NOMO-1 treated with dmso at 0.1 percent for 144 hours (cell line): ENCODE data around the gene SLC2A3.
"Not testable (repeated sequence)": the region's sequence is repeated elsewhere in the genome, so short reads cannot be mapped to it uniquely, and the experiment has no call there.

Experiments used
- DNase-seq: peaks from one replicate; lab custom pipeline; 2025; ENCODE audit not compliant: unreplicated experiment; lab: John Stamatoyannopoulos, UW

The SLC2A3 gene

DNA sequence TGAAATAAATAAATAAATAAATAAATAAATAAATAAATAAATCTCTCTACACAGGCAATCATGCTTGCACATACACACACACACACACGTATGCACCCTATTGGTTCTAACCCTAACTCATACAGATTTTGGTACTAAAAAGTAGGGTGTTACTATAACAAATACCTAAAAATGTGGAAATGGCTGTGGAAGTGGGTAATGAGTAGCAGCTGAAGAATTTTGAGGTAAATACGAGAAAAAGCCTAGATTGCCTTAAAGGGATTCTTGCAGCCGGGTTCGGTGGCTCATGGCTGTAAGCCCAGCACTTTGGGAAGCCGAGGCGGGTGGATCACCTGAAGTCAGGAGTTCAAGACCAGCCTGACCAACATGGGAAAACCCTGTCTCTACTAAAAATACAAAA lies 15.7 kb upstream of the SLC2A3 start:
- DNase-seq = no peak

DNA sequence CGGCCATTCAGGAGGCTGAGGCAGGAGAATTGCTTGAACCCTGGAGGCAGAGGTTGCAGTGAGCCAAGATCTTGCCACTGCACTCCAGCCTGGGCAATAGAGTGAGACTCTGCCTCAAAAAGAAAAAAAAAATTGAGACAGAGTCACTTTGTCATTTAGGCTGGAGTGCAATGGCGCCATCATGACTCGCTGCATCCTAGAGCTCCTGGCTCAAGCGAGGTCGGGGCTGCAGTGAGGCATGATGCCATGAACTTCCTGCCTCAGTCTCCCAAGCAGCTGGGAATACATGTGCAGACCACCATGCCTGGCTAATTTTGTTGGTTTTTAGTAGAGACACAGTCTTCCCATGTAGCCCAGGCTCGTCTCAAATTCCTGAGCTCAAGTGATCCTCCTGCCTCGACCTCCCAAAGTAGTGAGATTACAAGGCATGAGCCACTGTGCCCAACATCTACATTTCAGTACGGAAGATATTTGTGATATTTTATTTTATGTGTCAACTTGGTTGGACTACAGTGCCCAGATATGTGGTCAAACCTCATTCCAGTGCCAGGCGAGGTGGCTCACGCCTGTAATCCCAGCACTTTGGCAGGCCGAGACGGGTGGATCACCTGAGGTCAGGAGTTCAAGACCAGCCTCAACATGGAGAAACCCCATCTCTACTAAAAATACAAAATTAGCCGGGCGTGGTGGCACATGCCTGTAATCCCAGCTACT lies 14.4 kb upstream of the SLC2A3 start:
- not testable (repeated sequence) for DNase-seq

DNA sequence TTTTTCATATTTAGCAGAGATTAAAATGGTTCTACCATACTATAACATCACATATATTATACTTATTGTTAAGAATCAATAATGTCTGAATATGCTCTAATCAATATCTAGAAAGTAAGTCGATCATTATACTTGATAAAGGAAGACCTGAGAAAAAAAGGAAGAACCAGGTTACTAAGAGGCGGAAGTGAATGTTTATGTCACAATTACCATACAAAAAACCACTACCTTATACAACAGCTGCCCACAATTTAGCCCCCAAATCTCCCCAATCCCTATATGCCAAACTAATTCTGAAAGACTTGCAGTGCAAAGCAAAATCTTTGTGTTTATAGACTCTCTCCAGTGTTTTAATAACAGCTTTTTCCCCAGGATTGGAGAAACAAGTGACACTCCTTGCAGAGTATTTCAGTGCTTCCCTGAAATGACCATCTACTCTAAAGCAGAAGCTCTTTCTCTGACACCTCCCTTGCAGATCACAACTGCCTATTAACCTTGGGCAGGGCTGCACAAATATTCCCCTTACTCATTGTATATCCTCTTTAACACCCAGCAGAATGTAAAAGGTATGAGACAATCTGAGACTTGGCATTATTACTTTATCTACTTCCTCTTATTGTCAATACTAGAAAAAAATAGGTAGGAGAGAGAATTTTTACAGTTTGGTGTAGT lies 12.7 kb upstream of the SLC2A3 start:
- peak; percentile 47 for DNase-seq

GRCh38 chr12:7947011-7947410 lies 11.0 kb upstream of the SLC2A3 start:
- DNase-seq = no peak

DNA sequence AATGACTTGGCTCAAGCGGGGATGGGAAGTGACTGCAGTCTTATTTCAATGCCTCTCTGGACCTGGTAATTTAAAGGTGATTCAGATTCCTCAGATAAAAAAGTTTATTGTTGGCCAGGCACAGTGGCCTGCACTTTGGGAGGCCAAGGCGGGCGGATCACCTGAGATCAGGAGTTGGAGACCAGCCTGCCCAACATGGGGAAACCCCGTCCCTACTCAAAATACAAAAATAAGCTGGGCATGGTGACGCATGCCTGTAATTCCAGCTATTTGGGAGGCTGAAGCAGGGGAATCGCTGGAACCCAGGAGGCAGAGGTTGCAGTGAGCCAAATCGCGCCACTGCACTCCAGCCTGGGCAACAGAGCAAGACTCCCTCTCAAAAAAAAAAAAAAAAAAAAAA lies 8.8 kb upstream of the SLC2A3 start:
- DNase-seq = not testable (repeated sequence)

- no peak for DNase-seq
Measured at GRCh38 chr12:7940906-7941305, 4.9 kb upstream of the SLC2A3 start.

DNA sequence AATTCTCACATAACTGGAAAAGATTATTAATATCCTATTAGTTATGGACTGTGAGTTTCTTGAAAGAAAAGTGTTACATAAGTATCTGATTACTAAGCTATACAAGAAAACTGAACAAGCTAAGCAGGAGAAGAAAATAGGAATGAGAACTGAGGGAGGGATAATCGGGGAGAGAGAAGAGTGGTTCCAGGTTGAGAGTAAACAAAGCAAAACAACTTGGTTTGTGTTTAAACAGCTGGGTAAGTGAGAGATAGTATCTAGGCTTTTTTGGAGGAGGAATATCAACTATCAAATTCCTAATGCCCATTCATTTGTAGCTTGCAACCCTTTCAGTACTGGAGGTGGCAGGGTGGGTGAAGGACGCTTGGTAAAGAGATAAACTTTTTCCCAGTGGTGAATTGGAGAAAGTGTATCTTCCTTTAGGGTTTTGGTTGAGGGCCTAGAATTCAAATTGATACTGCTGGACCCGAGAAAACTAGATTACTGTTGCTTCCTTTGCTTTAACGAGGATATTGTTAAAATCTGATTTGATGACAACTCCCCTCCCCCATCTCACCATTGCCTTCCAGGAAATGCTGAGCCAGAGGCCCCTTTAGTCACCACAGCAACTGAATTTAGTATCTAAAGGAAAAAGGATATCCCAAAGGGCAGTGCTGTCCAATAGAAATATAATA lies 2.0 kb upstream of the SLC2A3 start:
- DNase-seq = no peak

GRCh38 chr12:7934889-7935492 lies 996 bp downstream of the SLC2A3 start:
- no peak for DNase-seq

DNA sequence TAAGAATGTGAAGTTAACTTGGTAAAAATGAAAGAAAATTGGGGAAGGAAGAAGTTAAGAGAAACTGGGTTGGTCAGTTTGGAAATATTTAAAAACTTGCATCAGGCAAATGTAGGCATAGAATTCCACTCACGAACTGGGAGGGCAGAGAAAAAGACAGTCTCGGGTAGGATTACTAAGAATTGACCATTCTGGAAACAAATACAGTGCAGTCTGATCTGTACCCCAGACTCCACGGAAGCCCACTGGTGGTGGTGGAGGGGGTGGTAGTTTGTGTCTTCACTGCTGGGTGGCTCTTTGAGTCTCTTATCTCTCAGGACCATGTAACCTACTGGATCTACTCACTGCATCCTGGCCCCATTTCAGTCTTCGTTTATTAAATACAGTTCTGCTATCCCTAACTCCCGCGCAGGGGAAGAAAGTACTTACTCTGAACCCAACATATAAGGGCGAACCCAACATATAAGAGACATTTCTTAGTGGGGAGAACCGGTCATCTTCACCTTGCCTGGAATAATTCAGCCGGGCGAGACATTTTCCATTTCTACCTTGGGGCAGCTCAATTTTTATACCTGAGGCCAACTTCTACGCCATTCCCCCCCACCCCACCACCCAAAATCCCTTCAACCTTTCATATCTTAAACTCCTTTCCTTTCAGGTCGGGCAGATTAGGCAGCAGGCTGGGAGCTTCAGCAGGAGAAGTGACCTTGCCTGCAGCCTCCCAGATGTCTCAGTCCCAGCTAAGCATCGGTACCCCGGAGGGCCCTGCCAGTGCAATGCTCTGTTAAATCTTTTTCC lies 1.7 kb downstream of the SLC2A3 start:
- no peak for DNase-seq

DNA sequence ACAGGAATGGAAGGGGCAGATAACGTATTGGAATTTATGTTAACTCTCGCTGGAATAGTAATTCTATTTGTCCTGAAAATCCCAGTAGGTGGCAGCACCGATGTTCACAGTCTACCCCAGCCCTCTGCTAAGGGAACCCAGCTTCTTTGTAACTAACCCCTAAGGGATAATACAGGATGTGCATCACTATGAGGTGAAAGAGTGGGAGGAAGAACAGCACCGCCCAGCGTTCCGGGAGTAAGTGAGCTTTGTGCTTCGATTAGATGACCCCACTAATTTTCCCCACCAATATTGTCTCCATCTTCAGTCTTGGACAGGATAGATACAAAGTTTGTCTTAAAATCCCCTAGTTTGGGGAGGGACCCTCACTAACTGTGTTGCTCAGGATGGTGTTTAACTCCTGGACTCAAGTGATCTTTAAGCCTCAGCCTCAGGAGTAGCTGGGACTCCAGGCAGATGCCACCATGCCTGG lies 2.7 kb downstream of the SLC2A3 start:
- DNase-seq = peak; percentile 85

- DNase-seq = not testable (repeated sequence)
Measured at GRCh38 chr12:7932599-7933240, 3.3 kb downstream of the SLC2A3 start.

GRCh38 chr12:7929083-7929792 lies 6.7 kb downstream of the SLC2A3 start:
- no peak for DNase-seq

GRCh38 chr12:7927470-7927869 lies 8.5 kb downstream of the SLC2A3 start:
- no peak for DNase-seq

DNA sequence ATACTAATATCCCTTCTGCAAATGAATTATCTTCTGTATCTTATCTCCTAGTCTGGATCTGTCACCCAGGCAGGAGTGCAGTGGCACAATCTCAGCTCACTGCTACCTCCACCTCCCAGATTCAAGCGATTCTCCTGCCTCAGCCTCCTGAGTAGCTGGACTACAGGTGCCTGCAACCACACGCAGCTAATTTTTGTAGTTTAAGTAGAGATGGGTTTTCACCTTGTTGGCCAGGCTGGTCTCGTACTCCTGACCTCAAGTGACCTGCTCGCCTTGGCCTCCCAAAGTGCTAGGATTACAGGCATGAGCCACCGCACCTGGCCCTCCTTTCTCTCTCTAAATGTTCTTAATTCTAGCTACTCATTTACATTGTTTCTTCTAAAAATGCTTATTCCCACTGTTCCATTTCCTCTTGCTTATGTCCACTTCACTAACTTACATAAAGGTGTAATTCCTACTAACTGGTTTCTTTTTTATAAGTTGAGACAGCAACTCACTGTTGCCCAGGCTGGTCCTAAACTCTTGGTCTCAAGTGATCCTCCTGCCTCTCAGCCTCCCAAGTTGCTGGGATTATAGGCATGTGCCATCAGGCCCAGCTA lies 9.8 kb downstream of the SLC2A3 start:
- DNase-seq = not testable (repeated sequence)

DNA sequence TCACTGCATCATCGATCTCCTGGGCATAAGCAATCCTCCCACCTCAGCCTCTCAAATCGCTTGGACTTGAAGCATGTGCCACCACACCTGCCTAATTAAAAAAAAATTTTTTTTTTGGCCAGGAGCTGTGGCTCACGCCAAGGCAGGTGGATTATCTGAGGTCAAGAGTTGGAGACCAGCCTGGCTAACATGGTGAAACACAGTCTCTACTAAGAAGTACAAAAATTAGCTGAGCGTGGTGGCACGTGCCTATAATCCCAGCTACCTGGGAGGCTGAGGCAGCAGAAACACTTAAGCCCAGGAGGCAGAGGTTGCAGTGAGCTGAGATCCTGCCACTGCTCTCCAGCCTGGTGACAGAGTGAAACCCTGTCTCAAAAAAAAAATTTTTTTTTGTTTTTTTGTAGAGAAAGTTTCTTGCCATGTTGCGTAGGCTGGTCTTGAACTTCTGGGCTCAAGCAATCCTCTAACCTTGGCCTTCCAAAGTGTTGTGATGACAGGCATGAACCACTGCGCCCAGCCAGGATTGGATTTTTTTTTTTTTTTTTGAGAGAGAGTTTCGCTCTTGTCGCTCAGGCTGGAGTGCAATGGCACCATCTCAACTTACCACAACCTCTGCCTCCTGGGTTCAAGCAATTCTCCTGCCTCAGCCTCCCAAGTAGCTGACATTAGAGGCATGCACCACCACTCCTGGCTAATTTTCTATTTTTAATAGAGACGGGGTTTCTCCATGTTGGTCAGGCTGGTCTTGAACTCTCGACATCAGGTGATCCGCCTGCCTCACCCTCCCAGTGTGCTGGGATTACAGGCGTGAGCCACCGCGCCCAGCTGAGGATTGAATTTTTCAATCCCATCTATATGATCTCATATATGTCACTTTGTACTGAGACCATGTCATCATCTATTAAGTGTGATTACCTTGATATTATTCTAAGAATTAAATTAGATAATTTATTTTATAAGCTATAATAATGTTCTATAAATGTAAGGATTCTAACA lies 12.4 kb downstream of the SLC2A3 start:
- no peak for DNase-seq

- DNase-seq = not testable (repeated sequence)
Measured at GRCh38 chr12:7921181-7921580, 14.8 kb downstream of the SLC2A3 start.

DNA sequence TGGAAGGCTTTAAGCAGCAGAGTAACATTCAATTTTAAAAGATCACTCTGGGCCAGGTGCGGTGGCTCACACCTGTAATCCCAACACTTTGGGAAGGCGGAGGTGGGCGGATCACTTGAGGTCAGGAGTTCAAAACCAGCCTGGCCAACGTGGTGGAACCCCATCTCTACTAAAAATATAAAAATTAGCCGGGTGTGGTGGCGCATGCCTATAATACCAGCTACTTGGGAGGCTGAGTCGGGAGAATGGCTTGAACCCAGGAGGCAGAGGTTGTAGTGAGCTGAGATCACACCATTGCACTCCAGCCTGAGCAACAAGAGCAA lies 17.8 kb downstream of the SLC2A3 start:
- DNase-seq = not testable (repeated sequence)
